GM18907 (cell line): ENCODE data around the gene KRTAP5-6.
"Not testable (repeated sequence)": the region's sequence is repeated elsewhere in the genome, so short reads cannot be mapped to it uniquely, and the experiment has no call there.

ENCODE experiments used
- ATAC-seq: cut with Tn5 transposase; IDR thresholded peaks from one replicate; pipeline ENCODE4 v1.9.1; 2021; ENCODE audit warnings: mild to moderate bottlenecking, moderate library complexity; ENCODE audit not compliant: unreplicated experiment

The KRTAP5-6 gene

DNA sequence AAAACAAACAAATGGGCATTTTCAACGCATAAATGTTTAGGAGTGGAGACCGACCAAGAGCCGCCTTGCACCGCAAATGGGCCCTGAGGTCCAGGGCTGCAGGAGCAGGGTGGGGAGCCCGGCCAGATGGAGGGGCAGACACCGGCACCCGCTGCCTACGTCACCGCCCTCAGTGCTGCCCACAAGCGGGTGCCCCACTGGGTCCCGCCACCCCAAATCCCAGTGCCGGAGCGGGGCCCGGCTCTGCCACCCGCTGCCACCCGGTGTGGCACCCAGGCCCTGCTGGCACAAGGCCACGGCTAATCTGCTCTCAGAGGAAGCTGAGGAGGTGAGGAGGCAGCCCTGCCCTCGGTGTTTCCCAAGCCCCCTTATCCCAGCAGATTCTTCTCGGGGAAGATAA, 13.8 kb upstream of the KRTAP5-6 start:
- ATAC-seq = not testable (repeated sequence)

DNA sequence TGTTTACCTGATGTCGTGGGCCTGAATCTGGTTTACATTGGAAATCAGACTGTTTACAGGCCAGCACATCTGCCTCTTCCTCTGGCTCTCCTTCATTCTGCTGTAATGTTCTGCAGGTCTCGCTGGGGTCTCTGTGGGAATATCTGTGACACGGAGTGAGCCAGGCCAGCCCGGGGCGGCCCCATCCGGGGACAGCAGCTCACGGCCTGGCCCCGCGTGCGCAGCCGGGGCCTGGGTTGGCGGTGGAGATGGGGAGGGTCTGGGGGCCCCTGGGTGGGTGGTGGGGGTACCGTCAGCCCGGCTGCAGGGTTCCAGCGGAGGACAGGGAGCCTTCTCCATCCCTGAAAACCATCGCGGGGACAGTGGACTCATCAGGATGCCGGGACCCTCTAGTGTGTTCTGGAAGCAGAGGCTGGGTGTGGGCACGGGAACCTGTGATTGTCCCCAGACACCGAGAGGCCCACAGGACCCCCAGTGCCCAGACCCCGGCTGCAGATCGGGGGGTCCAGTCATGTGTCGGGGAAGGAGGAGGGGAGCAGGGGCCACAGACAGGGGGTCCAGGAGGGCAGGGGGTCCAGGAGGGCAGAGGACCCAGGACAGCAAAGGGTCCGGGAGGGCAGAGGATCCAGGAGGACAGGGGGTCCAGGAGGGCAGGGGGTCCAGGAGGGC, 13.0 kb upstream of the KRTAP5-6 start:
- not testable (repeated sequence) for ATAC-seq

DNA sequence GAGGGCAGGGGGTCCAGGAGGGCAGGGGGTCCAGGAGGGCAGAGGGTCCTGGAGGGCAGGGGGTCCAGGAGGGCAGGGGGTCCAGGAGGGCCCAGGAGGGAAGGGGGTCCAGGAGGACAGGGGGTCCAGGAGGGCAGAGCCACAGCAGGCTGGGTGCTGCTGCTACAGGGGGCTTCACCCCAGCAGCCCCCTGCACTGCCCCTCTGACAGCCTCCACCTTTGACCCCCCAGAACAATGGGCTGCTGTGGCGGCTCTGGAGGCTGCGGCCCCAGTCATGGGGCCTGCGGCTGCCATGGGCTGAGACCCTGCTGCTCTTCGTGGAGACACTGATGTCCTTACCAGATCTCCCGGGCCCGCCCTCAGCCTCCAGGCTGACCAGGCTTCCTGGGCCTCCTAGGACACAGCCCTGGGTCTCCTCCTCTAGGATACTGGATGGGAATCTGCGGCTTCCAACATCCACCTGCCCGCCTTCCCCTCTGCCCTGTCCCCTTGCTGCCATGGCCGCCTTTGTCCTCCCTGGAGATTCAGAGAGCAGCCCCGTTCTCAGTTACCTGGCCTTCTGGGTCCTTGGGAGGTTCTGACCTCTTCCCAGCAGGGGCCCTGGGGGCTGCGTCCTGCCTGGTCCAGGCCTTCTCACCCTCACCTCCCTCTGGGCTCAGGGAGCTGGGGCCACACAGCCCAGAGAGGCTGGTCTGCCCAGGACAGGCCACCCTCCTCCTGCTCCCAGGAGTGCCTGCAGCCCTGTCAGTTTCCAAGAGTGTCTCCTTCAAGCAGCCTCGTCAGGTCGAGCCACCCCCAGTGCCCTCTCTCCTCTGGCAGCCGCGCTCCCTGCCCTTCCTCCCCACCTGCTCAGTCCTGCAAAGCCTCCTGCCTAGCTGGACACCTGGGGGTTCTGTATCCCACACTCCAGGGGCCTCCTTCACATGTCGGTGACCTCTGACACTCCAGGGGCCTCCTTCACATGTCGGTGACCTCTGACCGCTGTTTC, 11.8 kb upstream of the KRTAP5-6 start:
- ATAC-seq = not testable (repeated sequence)

DNA sequence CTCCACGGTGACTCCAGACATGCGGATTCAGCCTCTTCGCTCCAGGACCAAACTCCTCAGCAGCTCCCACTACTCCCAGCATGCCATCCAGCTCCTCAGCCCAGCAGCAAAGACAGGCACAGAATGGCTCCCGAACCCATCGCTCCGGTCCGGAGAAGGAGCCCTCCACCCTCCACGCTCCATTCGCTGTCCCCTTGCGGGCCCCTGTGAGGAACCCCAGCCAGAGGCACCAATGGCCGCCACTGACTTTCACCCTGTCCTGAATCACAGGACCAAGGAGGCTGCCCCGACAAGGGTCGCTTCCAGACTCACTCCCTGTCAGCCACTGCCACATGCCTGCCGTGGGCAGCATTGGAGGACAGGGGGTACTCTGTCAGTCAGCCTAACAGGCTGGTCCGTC, 10.8 kb upstream of the KRTAP5-6 start:
- ATAC-seq = not testable (repeated sequence)

DNA sequence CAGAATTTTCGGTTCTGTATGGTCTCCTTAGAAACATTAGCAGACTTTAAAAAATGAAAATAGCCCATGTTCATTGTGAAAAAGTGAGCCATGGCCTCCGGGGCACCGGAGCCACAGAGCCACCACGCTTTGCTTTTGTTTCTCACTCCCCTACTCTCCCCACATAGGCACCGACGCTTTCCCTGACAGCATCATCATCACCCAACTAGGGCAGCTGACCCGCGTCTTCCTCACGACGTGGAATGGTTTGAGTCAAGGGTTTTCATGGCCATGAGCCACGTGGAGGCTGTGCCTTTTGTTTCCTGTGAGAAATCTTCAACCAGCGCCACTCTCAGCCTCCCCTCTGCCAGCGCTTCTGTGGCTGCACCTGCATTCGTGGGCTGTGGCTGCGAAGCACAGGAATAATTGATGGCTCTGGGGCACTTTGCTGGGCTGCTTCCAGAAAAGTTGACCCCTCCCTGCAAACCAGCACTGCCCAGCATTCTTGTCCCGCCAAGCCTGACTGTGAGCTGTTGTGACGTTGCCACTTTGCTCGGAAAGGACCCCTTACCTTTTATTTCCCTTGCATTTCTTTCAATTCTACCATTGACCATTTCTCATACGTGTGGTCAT, 8.6 kb upstream of the KRTAP5-6 start:
- not testable (repeated sequence) for ATAC-seq

DNA sequence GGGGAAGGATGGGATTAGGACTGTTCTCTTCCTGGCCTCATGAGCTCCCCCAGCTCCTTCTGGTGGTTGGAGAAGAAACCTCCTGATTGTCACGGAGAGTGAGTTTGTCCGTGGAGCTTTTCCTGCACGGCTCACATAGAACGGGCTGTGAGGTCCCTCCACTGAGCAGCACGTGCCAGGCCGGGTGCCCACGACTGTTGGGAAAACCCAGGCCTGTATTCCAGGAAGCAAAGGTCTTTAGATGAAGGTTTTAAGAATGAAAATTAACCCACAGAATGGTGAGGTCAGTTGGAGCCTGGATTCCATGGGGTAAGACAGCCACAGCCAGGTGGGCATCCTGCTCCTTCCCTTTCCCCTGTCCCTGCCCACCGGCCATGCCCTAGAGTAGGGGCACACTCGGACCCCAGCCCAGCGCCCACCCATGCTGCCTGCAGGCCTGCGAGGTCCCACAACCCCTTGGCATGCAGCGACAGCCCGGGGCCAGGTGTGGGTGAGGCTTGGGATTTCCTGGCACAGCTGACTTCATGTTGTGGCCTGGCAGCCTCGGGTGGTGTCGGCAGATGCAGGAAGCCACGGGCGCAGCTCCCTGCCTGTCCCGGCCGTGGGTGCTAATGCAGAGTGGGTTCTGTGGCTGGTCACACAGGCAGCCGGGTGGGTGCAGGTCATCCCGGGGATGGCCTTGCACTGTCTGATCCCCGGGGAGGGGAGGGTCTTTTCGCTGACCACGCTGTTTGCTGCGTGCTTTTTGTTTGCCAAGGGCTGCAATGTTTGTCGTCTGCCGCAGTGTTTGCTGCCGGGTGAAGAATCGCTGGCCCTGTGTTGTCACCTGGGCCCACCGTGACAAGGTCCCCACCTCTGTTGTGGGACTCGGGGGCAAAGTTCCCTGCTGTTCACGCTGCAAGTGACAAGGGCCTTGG, 7.5 kb upstream of the KRTAP5-6 start:
- not testable (repeated sequence) for ATAC-seq

DNA sequence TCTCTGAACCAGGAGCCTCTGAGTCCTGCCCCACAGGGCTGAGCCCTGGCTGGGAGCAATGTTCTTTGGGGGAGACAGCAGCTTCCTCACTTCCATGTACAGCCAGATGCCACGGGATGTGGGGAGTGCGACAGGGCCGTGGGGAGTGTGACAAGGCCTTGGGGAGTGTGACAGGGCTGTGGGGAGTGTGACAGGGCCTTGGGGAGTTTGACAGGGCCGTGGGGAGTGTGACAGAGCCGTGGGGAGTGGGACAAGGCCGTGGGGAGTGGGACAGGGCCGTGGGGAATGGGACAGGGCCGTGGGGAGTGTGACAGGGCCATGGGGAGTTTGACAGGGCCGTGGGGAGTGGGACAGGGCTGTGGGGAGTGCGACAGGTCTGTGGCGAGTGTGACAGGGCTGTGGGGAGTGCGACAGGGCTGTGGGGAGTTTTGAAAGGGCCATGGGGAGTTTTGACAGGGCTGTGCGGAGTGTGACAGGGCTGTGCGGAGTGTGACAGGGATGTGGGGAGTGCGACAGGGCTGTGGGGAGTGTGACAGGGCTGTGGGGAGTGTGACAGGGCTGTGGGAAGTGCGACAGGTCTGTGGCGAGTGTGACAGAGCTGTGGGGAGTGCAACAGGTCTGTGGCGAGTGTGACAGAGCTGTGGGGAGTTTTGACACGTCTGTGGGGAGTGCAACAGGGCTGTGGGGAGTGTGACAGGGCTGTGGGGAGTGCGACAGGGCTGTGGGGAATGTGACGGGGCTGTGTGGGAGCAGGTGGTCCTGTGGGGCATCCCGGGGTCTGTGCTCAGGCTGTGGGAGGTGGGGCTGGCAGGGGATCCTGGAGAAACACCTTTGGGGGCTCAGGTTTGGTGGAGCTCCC, 6.6 kb upstream of the KRTAP5-6 start:
- ATAC-seq = no peak

DNA sequence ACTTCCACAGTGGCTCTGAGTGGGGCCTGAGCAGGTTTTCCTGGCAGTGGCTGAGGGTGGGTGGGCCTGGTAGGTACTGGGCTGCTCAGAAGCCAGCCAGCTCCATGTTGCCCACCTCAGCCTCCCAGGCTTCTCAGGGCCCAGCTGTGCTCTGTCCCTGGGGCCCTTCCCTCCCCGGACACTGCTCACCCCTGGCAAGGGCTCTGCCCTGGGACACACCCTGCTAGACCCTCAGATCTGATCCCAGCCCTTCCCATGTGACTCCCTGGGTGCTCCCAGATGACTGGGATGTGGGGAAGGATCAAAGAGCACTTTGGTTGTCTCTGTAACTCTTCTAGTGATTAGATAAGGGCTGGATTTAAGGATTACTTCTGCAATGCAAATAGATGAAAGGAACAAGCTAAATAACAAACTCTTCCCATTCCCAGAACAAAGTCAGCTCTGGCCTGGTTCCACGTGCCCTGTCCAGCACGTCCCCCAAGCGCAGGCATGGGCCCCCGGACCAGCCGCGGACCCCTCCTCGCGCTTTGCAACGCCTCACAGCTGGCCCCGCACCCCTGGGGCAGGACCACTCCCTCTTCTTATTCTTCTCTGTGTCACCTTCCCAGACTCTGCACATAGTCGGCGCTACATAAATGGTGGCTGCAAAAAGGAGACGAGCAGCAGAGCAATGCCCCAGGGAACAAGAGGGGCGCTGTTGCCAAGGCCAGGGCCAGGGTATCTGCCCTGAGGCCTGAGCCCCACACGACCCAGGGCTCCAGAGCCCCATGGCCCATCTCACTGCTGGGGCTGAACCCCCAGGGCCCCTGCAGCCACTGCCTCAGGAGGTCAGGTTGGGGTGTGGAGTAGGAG, 5.7 kb upstream of the KRTAP5-6 start:
- no peak for ATAC-seq

DNA sequence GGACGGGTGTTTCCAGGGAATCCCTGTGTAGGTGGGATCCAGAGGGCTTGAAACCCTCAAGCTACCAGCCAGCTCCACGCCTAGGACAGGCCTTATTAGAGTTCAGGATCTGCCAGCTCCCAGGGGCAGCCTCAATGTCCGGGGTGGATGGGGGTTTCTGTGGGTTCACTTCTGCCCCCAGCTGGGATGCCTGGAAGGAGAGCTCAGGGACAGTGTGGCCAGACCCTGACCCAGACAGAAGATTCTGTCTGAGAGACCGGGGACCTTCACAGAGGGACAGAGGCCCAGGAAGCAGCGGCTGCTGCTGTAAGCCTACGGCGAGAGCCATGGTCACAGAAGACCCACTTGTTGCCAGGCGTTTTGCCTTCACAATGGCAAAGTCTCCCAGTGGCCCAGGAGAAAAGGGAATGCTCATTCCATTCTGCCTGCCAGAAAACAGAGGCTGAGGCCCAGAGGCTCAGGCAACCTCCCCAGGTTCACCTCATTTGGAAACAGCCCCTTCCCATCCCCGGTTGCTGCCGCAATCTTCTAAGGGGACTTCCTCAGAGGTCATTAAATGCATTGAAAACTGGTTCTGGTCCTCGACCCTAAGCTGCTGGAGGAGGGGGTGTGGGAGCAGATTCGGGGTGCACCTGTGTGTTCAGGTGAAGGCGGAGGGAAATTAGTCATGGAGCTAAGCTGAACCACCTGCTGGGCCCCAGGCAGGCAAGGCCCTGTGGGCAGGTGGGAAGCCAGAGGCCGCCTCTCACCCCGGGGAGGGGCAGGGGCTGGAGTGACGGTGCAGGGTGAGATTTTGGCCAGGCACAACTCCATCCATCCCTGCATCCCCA, 4.9 kb upstream of the KRTAP5-6 start:
- no peak for ATAC-seq

DNA sequence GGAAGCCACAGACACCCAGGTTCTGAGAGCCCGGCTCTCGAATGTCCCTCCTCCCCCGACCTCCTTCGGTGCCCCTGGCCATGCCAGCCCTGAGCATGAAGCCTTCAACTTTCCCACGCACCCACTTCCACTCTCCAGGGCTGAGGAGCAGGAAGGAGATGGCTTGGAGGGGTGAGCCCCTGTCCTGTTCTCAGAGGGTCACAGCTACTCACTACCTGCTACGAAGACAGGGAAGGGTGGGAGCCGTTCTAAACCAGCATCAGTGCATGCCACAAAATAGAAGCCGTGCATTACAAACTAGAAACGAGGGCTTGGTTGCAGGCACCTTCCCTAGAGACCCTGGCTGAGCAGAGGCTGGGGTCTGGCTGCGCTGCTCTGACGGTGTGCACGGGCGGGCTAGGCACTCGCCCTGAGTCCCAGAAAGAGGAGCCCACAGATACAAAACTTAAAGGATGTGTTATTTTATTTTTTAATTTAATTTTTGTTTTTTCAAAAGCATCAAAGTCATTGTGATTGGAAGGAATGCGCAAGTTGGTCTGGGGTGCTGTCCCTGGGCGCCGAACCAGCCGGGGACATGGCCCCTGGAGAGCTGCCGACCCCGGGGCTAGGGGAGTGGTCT, 4.2 kb upstream of the KRTAP5-6 start:
- ATAC-seq = no peak

DNA sequence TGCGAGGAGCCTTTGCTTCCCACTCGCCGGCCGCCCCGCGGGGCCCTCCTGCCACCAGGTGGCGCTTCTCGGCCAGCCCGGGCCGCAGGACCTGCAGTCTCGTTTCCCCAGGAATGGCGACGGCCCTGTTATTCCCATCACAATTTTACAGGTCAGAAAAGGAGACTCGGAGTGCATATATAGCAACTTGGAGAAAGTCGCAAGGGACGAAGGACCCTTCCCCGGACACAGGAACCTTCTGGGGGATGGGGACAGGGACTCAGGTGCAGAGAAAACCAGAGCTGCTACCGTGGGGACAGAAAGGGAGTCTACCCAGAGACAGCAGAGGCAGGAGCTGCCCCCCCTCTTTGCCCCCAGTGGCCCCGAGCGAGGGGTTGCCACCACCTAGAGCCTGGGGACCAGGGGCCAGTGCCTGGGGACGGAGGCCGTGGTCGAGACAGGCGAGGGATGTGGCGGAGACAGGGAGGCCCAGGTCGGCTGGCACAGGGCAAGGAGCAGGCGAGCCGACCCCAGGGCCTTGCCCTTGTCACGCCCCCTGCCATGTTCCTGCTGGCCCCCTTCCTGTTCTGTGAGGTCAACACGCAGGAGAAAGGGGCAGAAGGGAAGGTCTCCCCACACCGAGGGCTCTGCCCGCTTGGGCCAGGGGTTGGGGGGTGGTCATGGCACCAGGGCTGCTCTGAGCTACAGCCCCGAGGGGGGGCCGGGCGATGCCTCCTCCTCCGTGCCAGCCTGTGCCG, 3.5 kb upstream of the KRTAP5-6 start:
- peak; percentile 34 for ATAC-seq

DNA sequence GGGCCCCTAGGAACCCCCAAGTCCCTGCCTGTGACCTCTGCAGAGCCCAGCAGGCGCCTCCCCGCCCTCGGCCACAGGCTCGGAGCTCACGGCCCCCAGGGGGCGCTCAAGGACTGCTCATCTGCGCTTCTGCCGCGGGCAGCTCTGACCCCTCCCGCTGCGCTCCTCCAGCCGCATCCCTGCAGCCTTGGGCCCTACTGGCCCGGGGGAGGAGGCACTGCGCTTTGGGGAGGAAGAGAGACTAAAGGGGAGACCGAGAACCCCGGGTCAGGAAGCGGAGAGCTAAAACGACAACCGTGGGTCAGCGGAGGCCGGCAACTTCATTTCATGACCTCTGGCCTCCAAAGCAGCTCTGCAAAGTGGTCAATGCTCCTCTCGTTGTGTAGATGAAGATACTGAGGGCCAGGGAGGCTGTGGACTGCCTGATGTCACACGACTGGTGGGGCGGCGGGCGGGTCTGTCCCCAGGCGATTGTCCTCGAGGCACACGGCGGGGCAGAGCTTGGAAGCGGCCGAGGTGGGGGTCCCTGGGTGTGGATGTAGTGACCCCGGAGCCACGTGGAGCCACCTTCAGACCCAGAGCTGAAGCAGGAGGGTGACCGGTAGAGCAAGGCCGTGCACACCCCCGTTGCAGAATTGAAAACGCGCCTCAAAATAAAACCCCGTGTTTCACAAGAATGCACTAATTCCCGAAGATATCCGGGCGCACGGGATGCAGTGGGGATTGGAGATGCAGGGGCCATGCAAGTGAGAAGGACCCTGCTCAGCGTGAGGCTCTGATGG, 2.7 kb upstream of the KRTAP5-6 start:
- ATAC-seq = peak; percentile 65

DNA sequence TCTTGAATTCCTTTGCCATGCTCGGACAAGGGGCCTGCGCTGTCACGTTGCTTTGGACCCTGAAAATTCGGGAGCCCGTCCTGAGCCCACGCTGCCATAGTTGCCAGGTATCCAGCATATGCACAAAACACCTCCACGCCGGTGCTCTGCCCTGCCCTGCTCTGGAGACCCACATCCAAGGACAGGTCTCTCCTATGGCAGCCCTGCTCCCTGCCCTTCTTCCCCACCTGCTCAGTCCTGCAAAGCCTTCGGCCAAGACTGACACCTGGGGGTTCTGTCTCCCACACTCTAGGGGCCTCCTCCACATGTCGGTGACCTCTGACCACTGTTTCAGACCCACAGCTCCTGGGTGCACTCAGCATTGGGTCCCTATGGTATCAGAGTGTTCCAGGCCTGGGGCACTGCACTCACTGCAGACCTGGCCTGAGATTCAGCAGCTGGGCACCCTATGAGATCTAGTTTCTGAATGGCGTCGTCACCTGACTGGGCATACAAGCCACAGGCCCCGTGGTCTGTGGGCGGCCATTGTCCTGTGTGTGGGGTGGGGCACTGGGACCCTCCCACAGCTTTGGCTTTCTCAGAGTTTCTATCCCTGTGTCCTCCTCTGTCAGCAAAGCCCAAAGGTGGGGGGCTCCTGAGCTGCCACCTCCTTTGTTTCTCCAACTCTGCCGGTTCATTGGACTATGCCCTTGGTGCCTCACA, 2.0 kb upstream of the KRTAP5-6 start:
- no peak for ATAC-seq

DNA sequence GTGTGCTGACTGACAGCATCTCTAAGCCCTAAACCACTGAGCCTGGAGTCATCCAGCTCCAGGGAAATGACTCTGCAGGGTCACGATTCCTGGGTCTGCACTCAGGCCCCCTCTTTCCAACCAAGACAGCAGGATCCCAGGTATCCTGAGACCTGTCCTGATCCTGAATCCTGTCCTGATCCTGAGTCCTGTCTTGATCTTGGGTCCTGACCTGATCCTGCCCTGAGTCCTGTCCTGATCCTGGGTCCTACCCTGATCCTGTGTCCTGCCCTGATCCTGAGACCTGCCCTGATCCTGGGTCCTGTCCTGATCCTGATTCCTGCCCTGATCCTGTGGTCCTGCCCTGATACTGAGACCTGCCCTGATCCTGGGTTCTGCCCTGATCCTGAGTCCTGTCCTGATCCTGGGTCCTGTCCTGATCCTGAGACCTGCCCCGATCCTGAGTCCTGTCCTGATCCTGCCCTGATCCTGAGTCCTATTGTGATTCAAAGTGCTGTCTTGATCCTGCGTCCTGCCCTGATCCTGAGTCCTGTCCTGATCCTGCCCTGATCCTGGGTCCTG, 1.4 kb upstream of the KRTAP5-6 start:
- no peak for ATAC-seq

DNA sequence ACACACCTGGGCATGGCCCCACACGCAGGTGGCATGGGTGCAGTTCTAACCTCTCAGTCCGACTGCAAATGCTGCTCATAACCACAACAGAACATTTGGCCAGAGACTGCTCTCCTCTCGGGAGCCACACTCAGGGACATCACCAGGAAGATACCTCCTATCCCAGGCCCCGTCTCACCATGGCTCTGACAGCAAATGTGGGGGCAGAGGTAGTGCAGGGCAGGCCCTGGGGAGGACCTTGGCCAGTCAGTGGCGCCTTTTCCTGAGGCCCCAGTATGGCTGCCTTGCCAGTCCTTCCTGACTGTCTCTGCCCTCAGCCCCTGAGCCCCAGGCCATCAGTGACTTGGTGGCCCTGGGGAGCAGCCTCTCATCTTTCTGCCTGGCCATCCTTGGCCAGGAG, 2.8 kb downstream of the KRTAP5-6 start:
- no peak for ATAC-seq
